GM18508 (cell line): ENCODE measurements around the gene ACTN2.

Experiments
- ATAC-seq: cut with Tn5 transposase; IDR thresholded peaks from one replicate; pipeline ENCODE4 v1.9.1; 2021; ENCODE audit warnings: moderate number of reproducible peaks; ENCODE audit not compliant: insufficient read depth, unreplicated experiment

The ACTN2 gene

DNA sequence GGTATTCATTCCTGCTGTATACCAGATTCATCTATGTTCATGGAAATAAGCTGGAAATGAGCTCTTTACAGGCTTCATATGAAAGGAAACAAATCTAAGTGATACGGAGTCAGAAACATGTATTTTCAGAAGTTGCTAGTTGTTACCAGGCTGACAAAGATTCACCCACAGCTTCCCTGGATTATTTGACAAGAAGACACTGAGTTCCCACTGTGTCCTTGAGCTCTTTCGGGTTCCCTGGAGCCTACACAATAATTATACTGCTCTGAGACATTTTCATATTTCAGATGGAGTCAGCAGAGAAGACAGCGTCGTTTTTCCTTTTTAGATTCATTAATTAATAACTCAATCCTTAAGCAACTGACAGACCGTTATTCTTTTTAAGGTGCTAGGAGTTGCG, 79.5 kb downstream of the ACTN2 start:
- no peak for ATAC-seq

DNA sequence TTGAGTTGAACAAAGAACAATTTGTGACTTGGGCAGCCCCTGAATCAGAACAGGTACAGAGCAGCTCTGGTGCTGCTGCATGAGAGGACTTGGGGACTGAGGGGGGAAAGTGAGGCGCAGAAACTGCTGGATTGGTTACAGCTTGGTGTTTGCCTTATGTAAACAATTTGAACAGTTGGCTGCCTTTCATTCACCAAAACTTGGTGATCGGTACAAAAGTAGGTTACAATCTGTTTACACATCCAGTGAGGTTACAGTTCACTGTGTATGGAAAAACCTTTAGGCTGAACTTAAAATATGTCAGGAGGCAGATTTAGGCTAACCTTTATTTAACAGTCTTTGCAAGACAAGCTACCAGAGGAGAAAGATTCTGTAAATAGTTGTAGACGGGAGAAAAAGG, 80.2 kb downstream of the ACTN2 start:
- ATAC-seq: no peak

DNA sequence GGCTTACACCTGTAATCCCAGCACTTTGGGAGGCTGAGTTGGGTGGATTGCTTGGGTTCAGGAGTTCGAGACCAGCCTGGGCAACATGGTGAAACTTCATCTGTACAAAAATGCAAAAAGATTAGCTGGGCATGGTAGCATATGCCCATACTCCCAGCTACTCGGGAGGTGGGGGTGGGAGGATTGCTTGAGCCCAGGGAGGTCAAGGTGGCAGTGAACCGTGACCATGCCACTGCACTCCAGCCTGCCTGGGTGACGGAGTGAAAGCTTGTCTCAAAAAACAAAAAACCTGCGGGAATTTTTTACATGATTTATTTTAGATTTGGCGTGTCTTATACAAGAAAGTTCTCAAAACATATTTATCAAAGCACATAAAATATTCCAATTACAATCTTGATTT, 81.0 kb downstream of the ACTN2 start:
- no peak for ATAC-seq

DNA sequence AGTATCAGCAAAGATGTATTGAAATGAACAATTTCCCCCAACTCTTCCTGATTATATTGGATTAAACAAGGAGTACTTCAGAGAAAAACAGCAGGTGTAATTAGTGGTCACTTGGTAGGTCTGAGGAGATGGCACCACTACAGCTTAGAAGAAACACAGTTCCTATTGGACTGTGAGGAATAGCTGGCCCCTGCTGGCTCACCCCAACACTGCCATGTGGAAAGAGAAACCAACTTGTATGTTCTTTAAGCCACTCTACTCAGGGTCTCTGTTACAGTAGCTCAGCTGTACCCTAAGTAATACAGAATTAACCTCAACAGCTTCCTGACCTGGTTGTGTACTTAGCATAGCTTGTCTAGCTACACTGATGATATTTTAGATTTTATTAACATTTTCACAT, 82.3 kb downstream of the ACTN2 start:
- no peak for ATAC-seq

DNA sequence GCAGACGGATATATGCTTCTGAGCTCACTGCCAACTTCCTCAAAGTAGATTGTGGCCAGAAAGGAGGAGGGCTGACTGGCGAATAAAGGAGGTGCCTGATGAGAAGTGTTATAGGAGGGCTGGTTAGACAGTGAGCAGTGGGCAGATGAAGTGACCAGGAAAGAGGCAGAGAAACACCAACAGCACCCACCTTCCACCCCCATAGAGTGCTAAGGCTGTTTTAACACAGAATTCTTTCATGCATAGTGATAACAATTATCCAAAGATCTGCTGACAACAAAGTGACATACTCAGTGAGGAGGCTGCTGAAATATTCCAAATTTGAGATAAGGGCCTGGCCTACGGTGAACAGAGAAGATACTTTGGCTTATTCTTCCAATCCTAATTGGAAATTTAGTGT, 87.6 kb downstream of the ACTN2 start:
- no peak for ATAC-seq

DNA sequence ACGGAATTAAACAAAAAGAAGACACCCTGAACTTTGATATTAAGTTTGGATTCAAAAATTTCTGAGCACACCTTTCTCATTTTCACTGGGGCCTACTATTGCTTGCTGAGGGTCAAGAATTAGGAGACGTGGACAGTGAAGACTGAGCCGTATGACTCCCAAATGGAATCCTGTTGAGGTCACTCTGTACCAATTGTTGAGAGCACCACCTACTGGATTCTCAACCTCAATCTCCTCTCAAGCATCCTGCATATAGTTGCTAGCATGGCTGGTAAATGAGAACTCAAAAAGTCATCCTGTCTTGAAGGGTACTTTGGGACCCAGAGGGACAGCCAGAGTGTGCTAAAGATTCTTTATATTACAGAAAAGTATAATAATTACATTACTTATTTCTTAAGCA, 88.6 kb downstream of the ACTN2 start:
- ATAC-seq: no peak

DNA sequence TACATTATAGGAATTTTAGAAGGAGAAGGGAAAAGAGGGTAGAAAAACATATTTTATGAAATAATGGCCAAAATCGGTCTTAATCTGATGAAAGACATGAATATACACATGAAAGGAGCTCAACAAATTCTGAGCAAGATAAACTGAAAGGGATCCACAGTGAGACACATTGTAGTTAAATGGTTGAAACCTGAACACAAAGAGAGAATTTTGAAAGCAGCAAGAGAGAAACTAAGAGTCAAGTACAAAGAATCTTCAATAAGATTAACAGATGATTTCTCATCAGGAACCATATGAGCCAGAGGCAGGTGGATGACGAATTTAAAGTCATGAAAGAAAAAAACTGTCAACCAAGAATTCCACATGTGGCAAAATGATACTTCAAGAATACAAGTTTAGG, 93.0 kb downstream of the ACTN2 start:
- no peak for ATAC-seq

DNA sequence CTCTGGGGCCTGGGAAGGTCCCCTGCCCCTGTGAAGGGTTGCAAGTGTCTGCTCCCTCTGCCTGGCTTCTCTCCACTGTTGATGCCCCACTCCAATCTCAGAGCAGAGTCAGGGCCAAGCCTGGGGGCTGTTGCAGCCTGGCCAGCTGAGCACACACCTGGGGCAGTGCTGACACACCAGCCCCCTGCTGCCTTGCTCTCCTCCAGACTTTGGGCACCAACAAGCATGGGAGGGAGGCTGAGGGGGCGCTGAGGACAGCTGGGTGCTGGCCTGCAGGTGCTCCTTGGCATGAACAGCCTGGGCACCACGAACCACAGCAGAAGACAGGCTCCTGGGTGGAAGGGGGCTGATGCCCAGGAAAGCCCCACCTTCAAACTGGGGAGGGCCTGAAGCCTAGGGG, 99.2 kb downstream of the ACTN2 start:
- ATAC-seq: no peak

DNA sequence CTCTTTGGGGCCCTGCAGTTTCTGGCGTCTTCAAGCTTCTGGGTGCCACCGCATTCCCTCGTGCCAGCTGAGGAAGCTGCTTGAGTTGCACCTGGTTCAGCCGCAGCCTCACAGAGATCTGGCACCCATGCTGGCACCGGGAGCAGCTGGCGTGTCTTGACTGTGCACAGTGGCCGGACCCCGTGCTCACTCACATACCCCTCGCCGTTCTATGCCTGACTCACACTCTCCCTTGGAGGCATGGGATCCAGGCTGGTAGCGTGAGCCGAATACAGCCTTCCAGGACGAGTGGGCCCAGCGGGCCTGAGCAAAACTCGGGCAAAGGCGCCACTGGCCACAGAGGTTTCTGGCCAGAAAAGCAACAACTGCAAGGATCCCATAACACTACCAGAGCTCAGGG, 100.2 kb downstream of the ACTN2 start:
- ATAC-seq: no peak

DNA sequence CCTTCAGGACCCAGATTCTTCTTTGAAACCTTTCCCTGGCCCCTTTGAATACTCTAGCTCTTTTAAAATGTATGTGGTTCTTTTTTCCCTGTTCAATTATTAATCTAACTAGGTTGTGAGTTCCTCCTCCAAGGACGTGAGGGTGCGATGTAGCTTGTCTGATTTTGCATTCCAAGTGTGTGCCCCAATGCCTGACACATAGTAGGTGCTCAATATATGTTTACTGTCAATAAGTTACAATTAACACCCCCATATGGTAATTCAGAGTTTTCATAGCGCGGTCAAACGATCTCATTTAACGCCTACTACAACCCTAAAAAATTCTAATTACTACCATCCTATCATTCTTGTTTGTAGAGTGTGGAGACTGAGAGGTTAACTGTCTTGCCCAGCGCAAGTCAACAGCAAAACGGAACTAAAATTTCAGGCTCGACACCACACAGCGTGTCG, 108.3 kb downstream of the ACTN2 start:
- no peak for ATAC-seq

DNA sequence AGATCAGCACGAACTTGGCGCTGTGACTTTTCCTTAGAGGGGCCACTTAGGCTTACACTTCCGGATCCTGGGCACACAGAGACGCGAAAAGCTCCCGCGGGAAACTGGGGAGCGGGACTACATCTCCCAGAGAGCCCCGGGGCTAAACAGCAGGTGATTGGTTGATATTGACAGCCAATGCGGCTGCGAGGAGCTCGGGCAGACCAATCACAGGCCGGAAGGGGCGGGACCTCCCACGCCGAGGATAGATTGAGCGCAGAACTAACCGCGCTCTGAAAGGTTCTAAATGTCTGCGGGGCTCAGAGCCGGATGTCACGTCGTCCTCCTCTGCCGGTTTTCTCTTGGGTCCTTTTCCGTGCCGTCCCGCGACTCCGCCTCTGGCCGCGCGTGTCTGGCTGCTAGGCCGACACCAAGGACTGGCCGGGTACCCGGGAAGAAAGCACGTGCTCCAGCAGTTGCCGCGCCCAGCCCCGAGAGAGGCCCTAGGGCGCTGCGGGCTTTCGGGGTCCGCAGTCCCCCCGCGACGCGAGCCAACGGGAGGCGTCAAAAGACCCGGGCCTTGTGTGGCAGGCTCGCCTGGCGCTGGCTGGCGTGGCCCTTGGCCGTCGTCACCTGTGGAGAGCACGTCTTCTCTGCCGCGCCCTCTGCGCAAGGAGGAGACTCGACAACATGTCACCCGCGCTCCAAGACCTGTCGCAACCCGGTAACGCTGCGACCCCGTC, 108.9 kb downstream of the ACTN2 start, which contains the start of gene MTR:
TSS of gene MTR (plus strand) at position 258 of the 722 bp plus-strand sequence. CDS start at position 670, 412 bp downstream.
- ATAC-seq: peak; percentile 97

DNA sequence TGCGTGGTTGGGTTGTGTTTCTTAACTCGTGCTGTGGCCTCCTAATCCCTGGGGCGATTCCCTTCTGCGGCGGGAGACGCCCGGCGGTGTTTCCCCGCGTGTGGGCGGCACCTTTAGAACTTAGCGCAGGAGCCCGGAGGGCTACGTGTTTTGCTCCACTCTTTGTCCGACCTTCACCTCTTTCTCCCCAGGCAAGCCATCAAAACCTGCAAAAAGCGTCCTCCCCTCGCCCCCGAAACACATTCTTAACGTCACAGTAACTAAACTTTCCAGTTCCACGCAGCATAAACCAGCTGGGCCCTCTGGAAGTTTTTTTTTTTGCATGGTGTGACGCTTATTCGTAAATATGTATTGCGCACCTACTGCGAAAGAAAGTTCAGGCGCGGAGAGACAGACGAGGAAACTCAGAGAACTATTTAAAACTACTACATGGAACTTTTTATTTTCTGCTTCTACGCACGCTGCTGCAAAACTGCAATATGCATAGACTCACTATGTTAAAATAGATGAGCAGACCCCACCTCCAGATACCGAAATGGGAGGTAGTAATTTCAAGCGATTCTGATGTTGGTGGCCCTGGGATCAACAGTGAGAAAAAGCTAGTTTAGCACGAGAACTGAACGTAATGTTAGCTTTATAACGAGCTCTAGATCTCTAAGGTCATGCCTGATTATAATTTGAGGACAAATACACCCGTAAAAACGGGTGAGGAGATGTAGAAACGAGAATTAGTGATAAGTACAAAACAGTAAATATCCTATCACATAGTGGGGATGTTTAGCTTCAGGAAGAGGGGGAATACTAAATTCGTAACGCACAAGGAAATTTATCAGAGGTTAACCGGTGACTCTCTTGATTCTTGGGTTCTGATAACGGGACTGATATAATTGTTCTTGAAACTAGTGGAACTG, 109.7 kb downstream of the ACTN2 start:
- peak; percentile 11 for ATAC-seq

DNA sequence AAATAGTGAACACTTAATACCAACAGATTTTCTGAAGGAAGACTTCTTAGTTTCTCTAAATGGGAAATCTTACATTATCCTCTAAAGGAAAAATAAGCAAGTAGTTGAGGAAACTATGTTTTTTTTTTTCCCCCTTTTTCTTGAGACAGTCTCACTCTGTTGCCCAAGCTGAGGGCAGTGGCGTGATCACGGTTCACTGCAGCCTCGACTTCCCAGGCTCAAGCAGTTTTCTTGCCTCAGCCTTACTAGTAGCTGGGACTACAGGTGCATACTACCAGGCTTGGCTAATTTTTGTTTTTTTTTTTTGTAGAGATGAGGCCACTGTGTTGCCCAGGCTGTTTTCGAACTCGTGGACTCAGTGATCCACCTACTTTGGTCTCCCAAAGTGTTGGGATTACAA, 112.7 kb downstream of the ACTN2 start:
- ATAC-seq: no peak

DNA sequence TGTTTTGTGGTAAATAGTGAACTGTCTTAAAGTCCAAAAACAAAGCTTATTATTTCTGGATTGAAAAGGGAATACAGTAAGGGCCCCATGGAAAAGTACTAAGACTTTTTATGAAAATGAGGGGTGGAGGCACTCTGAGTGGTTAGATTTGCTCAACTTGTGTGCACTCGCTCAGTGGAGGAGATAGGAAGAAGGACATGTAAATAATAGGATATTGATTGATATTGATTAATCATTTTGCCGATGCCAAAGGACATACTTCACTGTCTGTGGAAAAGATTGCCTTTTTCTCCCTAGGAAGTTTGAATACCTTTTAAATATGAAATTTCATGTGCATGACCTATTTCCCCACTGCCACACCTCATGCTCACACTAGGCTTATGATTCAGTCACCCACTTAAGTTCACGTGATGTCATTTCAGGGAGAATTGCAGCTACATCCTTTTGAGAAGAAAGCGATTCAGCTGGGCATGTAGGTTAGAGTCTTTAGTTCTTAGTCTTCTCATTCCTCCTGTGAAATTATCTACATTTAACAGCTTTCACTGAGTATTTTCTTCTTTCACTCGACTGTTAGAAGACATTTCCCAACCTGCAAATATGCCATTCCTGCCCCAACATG, 113.8 kb downstream of the ACTN2 start:
- no peak for ATAC-seq

DNA sequence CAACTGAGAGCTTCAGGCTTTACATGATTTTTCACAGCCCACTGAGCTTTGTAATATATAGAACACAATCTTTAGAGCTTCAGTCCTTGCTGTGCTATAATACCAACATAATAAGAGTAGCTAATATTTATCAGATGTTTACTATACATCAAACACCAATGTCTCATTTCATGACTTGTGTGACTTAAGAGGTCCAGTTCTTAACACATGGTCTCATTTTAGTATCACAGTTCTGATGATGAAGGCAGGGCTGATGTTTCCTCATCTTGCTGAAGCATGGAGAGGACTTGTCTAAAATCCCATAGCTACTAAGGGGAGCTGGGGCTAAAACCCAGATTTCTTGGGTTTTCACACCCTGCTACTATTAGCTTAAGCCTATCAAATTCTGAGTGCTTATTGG, 114.3 kb downstream of the ACTN2 start:
- no peak for ATAC-seq

DNA sequence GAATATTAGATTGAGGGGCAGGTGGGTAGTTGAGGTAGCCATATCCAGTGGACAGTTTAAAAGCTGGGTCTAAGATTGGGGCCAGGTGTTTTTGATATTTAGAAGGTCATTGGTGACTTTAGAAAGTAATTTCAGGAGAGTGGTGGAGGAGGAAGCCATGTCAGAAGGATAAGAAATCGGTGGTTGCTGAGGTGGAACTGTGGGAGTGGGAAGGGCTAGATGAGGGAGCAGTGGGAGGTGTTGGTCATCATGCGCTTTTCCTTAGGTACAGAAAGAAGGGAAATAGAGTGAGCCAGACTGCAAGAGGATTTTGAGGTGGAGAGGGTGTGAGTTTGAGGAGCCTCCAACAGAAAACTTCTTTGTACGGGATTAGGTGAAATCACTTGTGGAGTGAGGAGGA, 116.0 kb downstream of the ACTN2 start:
- no peak for ATAC-seq

DNA sequence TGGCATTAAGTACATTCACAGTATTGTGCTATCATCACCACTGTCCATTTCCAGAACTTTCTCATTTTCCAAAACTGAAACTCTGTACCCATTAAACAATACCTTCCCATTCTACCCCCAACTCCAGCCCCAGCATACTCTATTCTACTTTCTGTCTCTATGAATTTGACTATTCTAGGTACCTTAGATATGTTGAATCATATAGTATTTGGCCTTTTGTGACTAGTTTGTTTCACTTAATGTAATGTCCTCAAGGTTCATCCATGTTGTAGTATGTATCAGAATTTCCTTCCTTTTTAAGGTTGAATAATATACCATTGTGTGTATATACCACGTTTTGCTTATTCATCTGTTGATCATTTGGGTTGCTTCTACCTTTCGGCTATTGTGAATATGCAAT, 120.3 kb downstream of the ACTN2 start:
- ATAC-seq: no peak

DNA sequence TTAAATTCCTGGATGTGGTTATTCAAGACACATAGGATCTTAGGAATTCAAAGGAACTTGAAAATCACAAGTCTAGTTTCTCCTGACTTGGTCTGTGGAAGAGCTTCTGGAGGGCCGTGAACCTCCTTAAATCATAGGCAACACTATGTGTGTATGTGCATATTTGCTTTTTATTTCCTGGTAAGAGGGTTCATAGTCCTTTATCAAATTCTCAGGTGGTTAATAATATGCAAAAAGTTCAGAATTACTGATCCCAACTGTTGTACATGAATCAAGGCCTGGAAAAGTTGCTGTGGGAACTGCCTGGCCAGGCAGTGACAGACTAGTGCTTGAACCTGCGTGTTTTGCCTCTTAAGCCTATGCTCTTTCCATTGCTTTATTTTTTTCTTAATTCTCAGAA, 121.7 kb downstream of the ACTN2 start:
- ATAC-seq: no peak

DNA sequence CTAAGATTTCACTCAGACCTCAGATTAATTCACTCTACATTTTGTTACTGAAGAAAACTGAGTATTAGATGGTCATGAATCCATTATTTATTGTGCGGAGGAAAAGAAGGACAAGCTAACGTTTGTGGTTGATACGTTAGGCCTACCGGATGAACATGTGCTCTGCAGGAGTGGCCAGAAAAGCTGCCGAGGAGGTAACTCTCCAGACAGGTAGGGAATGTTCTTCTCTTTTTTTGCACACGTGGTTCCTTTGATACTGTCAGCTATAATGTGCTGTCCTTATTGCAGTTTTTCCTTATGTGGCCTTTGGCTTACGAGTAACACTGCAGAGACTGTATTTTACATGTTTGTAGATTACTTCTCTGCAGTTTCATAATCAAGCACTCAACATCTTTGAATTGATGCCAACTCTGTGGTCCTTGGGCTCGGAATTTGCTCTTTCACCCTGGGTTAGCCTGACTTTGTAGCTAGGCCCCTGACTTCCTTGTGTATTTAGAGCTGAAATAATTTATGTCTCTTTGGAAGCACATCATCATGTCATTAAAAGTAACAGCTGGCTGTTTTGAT, 122.3 kb downstream of the ACTN2 start:
- no peak for ATAC-seq

DNA sequence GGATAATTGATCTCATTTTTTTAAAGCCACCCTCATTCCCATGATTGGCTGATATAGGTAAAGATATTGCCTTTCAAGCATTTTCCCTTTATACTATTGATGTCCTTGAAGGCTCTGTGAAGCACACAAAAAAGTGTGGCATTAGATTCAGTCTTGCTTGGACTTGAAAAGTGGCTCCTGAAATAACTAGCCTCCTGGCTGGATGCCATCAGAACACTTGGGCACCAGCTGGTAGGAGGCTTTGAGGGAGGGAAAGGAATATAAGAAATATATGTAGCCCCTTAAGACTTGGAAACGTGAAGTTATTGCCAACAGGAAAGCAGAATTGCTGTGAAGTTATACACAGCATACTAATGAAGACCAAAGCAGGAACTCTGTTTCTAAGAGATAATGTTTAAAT, 122.8 kb downstream of the ACTN2 start:
- ATAC-seq: no peak

DNA sequence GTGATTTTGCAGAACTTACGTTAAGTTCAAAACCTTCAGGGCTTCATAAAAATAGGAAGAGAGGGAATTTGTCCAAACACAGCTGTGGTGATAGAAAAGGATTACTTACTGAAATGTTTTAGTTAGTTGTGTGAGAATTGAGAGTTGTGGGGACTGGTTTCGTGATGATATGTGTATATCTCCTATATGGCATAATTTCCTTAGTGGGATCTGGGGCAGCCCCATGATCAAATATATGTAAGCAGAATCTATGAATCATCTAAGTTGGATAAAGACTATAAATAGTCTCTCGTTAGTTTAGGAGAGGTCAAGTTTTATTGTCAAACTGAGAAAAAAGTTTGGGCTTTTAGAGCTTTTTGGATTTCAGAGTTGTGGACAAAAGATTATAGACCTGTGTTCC, 123.7 kb downstream of the ACTN2 start:
- no peak for ATAC-seq
